Stimulated activated CD8-positive, alpha-beta memory T cell treated with anti-CD3 and anti-CD28 coated beads, Interleukin-4, amount 100 ng/mL, for 1 hour (primary cell): ENCODE data around the gene COLEC12.
A peak's percentile ranks its signal among the peaks of the same experiment; 100 is the strongest.
"Not testable (repeated sequence)": the region's sequence is repeated elsewhere in the genome, so short reads cannot be mapped to it uniquely, and the experiment has no call there.

ENCODE experiments used
- DNase-seq, 2 donors: peaks; one replicate each; pipeline ENCODE4 v3.0.0-alpha.2; 2020; ENCODE audit warnings: low read depth in 2 of 2, low spot score in 1 of 2

COLEC12 gene

DNA sequence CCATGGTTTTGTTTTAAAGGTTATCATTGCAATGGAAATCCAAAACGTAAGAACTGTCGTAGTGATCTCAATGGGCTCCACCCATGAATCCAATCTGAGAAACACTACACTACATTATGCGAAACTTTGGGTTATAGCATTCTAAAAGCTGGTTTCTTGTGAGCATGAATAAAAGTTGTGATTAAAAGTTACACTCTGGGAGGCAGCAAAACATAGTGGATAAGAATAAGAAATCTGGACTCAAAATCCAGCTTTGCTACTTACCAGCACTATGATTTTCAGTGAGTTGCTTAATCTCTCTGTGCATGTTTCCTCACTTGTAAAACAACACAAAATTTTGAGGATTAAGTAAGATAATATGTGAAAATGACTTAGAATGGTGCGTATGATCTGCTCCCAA, 207.0 kb downstream of the COLEC12 start:
- no peak for DNase-seq

DNA sequence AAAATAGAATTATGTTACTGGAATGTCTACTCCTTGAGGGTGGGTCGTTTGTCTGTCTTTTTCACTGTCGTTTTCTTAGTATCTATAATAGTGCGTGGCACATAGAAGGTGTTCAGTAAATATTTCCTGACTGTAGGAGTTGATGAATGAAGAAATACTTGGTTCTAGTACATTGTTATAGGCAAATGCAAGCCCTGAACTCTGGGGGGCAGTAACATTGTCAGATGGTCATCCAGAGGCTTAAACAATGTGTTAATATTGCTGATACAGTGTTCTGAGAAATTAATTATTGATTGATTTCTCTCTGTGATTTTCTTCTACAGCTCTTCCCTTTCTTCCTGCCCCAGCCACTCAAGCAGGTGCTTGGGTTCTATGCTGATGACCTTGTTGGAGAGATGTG, 208.2 kb downstream of the COLEC12 start:
- DNase-seq: no peak

DNA sequence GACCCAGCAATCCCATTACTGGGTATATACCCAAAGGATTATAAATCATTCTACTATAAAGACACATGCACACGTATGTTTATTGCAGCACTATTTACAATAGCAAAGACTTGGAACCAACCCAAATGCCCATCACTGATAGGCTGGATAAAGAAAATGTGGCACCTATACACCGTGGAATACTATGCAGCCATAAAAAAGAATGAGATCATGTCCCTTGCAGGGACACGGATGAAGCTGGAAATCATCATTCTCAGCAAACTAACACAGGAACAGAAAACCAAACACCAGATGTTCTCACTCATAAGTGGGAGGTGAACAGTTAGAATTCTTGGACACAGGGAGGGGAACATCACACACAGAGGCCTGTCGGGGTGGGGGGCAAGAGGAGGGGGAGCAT, 210.5 kb downstream of the COLEC12 start:
- not testable (repeated sequence) for DNase-seq

DNA sequence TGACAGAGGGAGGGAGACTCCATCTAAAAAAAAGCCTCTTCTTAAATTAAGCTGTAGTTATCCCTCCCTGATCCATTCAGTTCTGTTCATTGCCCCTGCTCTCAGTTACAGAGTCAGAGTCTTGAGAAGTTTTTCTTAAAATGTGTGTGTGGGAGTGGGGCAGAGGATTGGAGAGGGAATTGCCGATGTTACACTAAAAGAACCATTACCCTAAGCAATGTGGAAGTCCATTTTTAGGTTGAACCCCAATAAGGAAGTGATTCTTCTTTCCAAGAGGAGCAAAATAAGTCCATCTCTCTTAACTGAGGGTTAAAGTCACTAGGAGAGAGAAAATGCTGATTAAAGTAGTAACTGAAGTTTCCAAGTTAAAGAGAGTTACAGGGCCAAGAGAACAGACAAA, 211.5 kb downstream of the COLEC12 start:
- no peak for DNase-seq

- no peak for DNase-seq
Measured at GRCh38 chr18:286515-287310, 213.8 kb downstream of the COLEC12 start.

- no peak for DNase-seq
Measured at GRCh38 chr18:285817-286216, 214.7 kb downstream of the COLEC12 start.

DNA sequence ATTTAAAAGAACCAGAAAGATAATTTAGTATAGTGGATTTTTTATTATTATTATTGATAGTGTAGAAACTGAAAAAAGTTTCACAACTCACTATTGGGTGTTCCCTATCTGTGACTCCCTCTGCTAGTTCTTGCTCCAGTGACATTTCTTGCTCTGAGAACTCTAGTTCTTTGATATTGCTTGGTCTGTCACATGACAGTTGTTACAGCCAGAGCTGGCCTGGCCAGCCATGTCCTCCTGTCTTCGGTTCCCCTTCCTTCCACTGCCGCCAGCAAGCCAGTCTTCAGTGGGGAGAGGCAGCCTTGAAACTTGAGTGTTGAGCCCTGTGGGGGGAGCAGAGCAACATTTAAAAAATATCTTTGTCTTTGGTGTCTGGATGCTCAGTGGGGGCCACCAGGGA, 225.0 kb downstream of the COLEC12 start:
- no peak for DNase-seq

GRCh38 chr18:274313-274712, 226.2 kb downstream of the COLEC12 start:
- DNase-seq: no peak

- DNase-seq: no peak
Measured at GRCh38 chr18:273525-273924, 227.0 kb downstream of the COLEC12 start.

DNA sequence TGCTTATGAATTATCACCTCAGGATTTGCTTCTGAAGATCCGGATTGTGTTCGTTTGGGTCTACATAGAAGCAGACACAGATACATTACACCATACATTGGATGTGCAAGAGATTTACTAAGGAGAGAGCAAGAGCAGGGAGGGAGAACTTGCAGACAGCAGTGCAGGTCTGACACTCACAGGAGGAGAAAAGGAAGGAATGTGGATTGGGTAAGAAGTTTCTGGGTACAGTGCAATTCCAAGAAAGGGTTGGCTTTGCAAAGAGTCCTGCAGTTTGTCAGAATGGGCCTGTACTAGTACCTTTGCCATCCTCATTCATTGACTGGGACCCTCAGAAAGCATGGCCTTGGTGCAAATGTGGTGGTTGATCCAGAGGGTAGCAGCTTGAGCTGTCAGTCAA, 227.9 kb downstream of the COLEC12 start:
- no peak for DNase-seq

DNA sequence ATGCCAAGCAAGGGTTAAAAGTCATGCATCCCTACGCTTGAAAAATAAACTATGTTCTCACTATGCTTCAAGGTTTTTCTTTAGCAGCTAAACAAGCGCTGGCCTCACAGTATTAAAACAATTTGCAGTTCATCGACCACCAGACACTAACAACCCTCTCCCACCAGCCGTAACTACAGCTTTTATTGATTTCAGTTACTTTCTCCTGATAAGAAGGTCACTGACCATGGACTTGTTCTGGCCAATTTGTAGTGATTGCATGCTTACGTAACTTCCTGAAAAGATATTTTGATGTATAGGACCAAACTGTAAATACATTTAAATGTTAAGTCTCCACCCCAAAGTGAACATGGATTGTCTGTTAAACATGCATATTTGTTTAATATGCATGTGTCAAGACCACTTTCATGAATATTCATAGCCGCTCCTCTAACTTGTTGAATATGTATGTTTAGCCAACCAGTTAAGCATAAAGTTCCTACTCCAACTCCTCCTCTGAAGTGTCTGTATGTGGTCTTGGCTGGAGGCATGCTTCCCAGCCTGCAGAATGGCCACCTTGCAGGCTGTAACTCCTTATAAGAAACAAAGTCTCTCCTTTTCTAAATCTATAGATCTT, 230.9 kb downstream of the COLEC12 start:
- DNase-seq: no peak

DNA sequence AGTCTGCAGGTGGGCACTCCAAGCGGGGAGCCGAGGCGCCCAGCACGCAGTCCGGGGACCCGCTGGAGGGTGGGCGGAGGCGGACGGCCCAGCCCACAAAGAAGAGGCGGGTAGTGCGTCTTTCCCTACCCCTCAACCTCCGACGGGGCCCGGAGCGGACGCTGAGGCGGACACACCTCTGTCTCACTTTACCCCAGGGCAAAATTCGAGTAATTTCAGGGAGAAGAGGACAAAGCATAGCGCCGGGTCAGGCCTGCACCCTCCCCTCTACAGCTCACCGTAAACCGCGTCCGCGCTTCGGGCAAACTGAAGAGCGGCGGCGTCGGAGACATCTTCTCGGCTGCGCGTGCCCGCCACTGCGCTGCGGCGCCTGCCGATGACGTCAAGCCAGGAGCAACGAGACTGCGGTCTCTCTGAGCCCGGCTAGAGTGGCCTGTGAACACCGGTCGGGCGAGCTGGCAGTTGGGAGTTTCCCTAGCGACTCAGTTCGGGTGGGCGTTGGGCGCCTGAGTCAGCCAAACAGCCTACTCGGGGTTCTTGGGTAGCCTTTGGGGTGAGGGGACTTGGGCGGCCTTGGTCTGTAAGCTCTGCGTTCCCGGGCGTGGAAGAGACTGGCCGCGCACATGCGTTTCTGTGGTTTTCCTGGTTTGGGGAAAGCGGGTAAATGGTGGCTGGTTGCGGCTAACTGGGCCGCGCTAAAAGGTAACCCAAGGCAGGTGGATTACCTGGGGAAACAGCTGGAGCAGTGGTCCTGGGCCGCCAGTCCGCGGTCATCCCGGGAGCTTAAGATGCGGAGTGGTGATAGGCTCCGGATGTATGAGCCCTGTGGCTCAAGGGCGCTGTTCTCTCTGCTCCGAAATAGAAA, 232.6 kb downstream of the COLEC12 start, which contains the start of gene THOC1:
Gene THOC1 (minus strand): TSS at position 360 of the 865 bp plus-strand sequence. CDS start 28 bp downstream, at position 332.
- DNase-seq: peak; percentile 91 to 95

DNA sequence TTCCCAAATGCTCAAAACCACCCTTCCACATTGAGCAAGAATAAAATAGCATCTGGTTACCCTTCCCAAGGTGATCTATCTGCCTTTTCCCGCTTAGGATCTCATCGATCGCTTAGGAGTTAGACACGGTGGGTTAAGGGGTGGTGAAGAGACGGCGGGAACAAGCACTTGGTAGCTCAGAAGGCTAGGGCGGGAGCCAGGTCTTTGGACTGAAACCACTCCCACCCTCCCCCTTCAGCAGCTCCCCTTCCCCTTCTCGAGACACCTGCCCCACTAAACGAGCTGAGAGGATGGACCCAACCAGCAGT, 233.2 kb downstream of the COLEC12 start:
- no peak for DNase-seq
